IPS DF 4.7 (cell line): Measurements from ENCODE around the gene SLC35E3.

Source experiments
- DNase-seq: peaks from one replicate; pipeline ENCODE4 v3.0.0-alpha.2; 2013; ENCODE audit warnings: low spot score; ENCODE audit errors: extremely low read depth

Gene SLC35E3

DNA sequence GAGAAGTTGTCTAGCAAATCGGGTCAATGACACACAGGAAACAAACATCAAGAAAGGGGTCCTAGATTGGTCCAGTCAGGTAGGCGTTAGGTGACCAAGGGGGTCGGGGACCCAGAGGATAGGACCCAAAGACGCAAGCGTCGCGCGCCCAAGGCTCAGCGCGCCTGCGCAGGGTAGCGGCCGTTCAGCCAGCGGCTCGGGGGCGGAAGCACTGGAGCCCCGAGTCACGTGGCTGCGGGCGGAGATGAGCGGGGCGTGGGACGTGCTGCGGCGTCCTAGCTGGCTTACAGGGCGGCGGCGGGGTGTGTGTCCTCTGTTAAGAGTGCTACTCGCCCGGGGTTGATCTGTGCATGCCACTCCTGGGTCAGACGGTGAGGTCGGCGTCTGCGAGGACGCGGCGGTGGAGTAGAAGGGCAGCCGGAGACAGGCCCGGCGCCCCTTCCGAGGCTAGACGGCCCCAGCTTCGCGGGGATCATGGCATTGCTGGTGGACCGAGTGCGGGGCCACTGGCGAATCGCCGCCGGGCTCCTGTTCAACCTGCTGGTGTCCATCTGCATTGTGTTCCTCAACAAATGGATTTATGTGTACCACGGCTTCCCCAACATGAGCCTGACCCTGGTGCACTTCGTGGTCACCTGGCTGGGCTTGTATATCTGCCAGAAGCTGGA, at the start of gene SLC35E3:
Gene SLC35E3 (plus strand): TSS at position 273 of the 668 bp plus-strand sequence. CDS start 202 bp downstream, at position 475.
- peak; percentile 84 for DNase-seq

DNA sequence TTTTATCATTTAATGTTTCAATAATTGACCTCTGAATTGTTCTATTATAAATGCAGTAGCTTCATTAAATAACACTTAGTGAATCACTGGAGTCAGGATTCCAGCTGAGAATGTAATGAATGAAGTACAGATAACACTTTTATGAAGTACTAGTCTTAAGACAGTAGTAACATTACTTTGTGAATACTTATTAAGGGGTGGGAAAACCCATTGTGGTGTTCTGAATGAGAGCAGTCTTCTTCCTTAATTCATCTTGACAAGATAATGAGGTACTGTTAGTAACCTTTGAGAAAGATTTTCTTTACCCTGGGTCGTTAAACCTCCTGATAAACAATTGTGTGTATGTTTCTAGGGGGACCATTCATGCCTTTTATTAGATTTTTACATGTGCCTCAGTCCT, 46.5 kb upstream of the SLC35E3 start:
- DNase-seq = no peak

DNA sequence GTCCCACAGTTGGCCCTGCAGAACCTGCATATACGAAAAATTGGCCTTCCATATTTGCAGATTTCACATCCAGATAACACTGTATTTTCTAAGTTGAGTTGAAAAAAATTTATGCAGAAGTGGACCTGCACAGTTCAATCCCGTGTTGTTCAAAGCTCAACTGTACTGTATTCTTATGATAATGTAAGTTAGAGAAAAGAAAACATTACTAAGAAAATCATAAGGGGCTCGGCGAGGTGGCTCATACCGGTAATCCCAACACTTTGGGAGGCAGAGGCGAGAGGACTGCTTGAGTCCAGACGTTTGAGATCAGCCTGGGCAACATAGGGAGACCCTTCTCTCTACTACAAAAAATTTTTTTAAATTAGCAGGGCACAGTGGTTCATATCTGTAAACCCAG, 18.2 kb upstream of the SLC35E3 start:
- DNase-seq = no peak

DNA sequence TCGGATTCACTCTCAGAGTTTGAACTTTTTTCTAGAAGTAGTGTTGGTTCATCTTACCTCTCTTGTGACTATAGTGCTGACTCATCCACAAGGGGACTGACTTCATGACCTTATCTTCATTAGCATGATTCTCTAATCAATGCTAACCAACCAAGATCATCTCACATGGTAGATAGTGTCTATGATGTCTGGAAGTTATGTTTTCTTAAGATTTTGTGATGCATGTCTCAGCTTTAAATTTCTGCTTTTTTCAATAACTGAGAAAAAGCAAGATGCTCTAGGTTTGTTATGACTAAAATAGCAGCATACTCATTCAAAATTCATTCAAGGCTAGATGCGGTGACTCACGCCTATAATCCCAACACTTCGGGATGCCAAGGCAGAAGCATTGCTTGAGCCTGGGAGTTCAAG, 12.3 kb upstream of the SLC35E3 start:
- no peak for DNase-seq

DNA sequence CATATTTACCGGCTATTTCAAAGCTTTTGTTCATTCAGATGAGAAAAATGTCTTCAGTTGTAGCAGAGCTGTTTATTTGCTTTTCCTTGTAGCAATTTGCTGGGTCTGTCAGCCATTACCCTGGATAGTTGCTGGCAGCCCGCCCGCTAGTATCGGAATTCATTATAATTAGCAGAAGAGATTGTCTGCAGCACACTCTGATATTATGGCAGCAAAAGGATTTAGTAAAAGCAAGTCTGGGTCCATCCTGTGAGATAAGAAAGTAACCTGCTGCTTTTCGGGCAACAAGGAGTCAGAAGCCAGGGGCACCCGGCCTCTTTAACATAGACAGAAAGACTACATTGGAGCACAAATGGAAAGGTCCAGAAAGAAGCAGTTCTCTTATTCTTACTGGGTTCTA, 6.1 kb upstream of the SLC35E3 start:
- DNase-seq = no peak

DNA sequence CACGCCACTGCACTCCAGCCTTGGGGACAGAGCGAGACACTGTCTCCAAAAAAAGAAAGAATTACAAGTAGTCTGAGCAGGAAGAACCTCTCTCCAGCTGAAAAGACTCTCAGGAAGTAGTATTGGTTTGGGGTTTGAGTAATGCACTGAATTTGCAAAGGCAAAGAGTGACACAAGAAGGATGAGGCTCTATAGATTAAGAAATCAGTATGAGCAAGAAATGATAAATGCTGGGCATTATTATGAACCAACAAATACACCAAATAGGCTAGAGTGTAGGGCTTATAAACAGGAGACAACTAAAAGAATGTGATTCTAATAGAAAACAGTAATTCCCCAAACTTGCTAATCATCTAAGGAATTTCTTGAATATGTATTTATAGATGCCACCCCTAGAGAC, 2.6 kb upstream of the SLC35E3 start:
- no peak for DNase-seq

DNA sequence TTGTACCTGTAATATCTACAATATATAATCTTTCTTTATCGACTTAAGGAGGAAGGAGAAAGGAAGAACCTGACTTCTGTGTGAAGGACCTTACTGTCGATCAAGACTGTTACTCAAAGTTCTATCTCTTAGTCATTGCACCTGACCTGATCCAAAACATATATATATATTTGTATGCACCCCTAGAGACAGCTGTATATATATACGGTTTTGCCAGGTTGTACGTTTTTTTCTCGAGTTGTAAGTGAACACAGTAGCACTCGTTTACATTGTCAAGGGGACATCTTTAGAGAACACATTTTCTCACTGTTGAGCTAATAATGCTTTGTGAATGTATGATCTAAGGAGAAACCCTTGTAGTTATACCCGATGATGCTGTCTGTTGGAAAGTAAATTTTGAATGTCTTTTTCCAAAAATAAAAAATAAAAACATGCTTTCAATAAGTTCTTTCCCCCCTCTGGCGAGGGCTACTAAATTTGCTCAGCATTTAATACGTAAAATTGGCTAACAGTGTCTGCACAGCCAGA, 536 bp upstream of the SLC35E3 start:
- DNase-seq = no peak

DNA sequence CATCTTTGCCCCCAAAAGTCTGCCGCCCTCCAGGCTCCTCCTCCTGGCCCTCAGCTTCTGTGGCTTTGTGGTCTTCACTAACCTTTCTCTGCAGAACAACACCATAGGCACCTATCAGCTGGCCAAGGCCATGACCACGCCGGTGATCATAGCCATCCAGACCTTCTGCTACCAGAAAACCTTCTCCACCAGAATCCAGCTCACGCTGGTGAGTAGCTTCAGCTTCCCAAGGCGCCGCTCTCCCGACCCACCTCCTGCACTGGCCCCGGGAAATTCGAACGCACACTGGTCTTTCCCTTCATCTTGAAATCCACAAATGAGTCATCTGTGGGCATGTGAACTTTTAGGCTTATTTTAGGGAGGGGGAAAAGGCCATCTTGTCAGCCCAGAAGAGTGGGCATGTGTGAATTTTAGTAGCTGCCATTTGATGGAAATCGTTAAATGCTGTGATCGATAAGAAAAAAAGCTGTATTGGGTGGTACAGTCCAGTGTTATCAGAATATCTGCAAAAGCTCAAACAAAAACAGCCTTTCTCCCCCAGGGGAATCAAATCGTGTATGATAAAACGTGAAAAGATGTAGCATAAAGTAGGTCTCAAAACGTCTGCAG, 700 bp downstream of the SLC35E3 start:
- no peak for DNase-seq

DNA sequence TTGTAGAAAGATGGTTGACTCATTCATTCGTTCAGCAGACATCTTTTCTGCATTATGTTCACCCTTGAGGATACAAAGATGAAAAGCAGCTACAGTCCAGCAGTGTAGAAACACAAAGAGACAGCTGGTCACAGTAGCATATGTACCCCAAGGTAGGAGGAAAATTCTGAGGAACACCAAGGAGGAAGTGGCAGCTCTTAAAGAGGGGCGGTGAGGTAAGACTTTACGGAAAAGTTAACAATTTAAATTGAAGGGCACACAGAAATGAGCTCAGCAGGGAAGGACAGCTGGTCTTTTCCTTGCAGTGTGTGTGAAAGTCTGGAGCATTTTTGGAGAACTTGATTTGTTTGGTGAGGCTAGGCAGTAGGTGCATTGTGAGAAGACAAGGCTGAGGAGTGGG, 3.5 kb downstream of the SLC35E3 start:
- no peak for DNase-seq

DNA sequence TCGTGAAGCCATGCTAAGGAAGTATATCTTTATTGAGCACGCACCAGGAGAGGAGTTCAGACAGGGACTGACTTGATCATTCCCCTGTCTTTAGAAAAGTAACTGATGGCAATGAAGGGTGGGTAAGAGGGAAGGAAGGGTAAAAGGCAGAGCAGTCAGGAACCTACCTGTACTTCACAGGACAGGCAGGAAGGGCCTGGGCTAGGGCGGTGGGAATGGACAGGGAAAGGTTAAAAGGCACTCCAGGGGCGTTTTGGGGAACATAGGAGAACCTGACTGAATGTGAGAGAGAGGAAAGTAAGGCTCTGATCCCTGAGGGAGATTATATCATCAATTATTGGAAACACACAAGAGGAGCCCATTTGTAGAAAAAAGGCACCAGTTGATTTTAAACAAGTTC, 3.9 kb downstream of the SLC35E3 start:
- no peak for DNase-seq

DNA sequence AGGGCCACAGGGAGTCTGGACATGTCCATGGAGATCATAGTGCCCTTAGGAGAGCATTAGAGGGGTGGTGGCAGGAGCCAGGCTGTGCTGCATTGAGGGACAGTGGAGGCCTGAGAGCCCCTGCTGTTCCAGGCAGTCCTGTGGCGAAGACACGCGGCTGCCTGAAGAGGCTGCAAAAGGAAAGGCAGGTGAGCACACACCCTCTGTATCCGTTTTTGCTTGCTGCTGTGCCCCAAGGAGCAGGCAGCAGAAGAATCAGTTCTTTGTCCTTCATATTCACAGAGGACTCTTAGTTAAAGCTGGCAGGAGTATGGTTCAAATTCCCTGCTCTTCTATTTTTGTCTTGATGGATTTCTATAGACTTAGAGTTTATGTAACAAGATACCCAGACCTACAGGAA, 4.5 kb downstream of the SLC35E3 start:
- no peak for DNase-seq

DNA sequence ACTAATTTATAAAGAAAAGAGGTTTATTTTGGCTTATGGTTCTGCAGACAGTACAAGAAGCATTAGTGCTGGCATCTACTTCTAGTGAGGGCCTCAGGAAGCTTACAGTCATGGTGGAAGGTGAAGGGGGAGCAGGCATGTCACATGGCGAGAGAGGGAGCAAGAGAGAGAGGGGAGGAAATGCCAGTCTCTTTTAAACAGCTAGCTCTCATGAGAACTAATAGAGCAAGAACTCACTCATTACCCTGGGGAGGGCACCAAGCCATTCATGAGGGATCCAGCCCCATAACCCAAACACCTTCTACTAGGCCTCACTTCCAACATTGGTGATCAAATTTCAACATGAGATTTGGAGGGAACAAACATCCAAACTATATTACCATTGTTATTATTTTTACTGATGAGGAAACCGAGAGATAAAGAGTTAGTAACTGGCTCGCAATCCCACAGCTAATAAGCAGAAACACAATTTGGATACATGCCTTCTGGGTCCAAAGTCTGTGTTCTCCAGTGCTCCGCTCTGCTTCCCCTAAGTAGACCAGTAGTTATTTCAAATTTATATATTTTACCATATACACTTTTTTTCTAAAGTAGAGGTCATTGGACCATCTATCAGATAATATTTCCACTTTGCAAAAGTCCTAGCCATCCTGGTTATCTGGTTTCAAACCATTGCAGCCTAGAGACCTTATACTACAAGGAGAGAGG, 9.7 kb downstream of the SLC35E3 start:
- DNase-seq = no peak

DNA sequence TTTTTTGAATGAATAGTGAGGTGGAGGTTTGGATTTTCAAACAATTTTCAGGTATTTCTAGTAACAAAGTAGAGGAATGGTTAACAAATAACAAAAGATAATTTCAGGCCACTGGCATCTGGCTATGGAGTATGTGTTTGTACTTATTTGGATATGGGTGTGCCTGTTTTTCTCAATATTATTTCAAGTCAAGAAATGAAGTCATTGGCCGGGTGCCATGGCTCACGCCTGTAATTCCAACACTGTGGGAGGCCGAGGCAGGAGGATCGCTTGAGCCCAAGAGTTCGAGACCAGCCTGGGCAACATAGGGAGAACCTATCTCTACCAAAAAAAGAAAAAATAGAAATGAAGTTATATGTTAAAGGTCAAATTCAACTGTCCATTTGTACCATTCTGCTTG, 13.9 kb downstream of the SLC35E3 start:
- no peak for DNase-seq

DNA sequence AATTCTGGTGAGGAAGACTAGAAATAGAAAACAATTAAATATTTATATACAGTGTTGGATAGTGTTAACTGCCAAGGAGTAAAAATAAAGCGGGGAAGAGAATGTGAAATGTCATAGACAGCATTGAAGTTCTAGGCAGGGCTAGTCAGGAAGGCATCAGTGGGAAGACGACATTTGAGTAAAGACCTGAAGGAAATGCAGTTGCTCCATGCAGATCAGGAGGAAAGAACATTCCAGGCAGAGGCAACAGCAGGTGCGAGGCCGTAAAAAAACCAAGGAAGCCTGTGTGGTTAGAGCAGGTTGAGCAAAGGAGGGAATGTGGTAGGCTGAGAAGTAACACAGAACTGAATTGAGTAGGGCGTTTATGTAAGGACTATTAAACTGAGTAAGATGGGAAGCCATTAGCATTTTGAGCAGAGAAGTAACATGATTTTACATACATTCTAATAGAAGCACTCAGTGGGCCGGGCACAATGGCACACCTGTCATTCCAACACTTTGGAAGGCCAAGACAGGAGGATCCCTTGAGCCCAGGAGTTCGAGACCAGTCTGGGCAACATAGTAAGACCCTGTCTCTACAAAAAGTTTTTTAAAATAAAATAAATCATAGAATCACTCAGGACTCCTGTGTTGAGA, 14.9 kb downstream of the SLC35E3 start:
- DNase-seq = no peak

DNA sequence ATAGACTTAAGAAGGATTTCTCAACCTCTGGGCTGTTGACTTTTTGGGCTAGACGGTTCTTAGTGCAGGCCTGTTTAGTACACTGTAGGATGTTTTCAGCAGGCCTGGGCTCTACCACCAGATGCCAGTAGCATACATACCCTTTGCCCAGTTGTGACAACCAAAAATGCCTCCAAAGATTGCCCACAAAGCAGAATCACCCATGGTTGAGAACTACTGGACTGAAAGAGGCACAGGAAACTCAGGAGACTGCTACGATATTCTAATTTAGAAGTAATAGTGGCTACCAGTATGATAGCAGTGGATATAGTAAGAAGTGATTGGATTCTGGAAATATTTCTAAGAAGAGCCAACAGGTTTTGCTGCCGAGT, 15.5 kb downstream of the SLC35E3 start:
- DNase-seq = no peak

DNA sequence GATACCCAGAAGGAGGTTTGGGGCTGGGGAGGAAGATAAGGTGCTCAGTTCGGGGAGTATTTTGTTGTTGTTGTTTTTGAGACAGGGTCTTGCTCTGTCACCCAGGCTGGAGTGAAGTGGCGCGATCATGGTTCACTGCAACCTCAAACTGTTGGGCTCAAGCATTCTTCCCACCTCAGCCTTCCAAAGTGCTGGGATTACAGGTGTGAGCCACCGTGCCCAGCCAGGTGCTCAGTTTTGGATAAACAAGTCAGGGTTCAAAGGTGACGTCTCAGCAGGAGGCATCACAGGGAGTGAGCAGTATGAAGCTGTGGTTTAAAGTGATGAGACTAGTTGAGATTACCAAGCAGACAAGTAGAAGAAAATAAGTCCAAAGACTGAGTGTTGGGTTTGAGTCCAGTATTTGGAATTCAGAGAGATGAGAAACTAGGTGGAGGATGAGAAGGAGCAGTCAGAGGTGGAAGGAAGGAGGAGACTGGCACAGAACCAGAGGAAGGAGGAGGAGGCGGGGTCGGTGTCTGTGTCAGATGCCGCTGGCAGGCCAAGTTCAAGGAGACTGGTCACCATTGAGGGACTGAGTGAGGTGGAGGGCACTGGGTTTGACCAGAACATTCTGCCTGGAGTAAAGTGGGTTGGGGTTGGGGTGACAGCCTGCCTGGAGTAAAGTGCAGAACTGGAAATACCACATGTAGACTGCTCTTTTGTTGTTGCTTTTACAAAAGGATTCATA, 16.1 kb downstream of the SLC35E3 start:
- no peak for DNase-seq

DNA sequence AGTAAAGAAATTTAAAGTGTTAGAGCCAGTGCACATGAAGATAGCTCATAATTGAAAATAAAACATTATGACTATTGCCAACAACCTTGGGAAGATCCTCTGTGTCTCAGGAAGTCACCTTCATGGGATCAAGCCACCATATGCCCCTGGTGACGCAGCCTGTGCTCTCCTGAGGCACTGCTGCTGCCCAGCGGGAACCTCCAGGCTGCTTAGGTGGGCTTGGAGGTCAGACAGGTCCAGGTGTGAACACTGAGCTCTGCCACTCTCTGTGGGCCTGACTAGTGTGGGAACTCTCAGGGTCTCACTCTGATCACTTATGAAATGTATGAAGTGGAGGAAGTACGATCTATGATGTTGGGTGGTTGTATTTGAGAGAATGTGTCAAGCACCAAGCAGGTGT, 16.7 kb downstream of the SLC35E3 start:
- DNase-seq = no peak

DNA sequence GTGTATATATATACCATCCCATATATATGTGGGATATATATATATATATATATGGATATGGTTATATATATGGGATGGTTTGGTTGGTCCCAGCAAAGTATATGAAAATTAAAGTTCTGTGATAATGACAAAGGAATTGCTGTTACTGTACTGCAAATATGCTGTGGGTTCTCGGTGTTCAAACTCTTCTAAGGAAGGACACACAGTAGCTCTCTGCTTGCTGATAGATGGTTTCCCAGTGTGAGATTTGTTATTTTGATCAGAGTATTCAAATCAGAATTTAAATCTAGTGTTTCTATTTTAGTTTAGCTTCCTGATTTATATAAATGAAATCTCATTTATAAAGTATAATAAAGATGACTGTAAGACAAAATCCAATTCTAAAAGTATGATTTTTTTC, 19.7 kb downstream of the SLC35E3 start:
- DNase-seq = no peak

DNA sequence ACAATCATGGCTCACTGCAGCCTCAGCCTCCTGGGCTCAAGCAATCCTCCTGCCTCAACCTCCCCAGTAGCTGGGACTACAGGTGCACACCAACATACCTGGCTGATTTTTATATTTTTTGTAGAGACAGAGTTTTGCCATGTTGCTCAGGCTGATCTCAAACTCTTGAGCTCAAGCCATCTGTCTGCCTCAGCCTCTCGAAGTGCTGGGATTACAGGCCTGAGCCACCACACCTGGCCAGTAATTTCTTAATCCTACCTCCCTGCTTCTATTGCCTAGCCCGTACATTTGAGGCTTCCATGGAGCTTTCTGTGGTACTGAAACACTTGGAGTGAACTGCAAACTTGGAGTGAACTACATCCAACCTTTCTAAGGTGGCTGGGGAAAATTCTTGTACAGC, 20.7 kb downstream of the SLC35E3 start:
- DNase-seq = no peak

DNA sequence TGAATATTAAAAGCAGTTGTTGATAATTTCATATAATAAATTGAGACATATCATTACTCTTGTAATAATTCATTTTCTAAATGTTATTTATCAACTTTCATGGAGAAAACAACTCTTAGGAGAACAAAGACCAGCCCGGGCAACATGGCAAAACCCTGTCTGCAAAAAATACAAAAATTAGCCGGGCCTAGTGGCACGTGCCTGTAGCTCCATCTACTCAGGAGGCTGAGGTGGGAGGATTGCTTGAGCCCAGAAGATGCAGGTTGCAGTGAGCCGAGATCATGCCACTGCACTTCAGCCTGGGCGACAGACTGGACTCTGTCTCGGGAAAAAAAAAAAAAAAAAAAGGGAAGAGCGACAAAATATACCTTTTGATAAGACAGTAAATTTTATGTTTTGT, 21.2 kb downstream of the SLC35E3 start:
- no peak for DNase-seq

DNA sequence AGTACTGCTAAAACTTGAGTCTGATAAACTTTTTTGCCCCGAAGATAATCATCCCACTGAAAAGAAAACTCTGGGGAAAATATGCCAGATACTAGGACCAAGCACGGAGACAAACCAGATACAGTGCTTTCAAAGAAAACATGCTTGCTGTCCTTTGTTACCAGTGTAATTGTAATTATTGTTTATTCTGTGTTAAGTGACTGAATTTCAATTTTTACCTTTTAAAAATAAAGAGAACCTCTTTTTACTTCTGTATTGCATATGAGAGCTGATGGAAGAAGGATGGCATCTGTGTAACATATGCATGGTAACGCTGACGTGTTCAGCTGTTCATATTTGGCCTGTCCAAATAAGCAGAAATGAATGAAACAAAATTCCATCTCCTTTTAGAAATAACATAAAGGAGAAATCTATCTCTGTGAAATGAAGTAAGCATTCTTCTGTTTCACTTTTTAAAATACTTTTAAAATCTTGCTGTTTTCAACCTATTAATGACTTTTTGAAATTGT, 22.5 kb downstream of the SLC35E3 start:
- DNase-seq = no peak
